Prostate gland (tissue), 2 donors: ENCODE results near the gene SLC2A4RG.

ENCODE experiments used
- POLR2AphosphoS5 ChIP-seq: sonication (generic); formaldehyde crosslinking; IDR thresholded peaks from one replicate; pipeline ENCODE4 v1.6.1; 2017; ENCODE audit warnings: antibody characterized with exemption
- TF ChIP-seq, protein P1 (sequence below), 4 experiments: fragments of 200-600 bp in 2 of 4; fragments of 450-650 bp in 2 of 4; sonication (generic) in 2 of 4; IDR thresholded peaks; 1 replicate in 3 of 4; 2 replicates in 1 of 4; pipeline ENCODE4 v1.5.1; 2016 to 2019; ENCODE audit warnings: antibody characterized with exemption in 4 of 4, mild to moderate bottlenecking in 2 of 4, moderate library complexity in 2 of 4

DNA sequence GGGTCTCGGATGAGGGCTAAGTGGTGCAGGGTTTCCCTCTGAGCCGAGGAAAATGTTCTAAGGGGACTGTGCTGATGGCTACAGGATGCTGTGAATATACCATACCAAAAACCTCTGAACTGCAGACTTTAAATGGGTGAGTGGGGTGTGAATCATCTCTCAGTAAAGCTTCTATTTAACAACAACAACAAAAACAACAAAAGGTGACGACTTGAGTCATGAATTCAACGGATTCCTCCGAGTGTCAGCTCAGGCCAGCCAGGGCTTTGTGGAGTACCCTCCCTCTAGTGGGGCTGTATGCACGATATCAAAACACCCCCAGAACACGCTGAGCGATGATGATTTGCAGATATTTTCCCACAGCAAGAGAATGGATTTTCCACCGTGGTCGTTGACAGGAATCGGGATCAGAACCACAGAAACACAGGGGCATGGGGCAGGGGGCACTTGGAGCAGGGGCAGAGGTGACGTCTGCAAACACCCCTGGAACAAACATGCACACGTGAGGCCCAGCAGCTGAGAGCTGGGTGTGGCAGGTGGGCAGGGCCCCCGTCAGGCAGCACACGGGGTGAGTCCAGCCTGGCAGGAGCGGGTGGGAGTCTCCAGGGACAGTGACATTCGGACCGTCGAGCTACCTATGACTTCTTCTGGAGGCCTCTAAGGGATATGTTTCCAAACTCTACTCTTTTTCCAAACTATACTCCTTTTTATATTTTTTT, 38.6 kb downstream of the SLC2A4RG start:
- TF ChIP-seq, protein P1, sequence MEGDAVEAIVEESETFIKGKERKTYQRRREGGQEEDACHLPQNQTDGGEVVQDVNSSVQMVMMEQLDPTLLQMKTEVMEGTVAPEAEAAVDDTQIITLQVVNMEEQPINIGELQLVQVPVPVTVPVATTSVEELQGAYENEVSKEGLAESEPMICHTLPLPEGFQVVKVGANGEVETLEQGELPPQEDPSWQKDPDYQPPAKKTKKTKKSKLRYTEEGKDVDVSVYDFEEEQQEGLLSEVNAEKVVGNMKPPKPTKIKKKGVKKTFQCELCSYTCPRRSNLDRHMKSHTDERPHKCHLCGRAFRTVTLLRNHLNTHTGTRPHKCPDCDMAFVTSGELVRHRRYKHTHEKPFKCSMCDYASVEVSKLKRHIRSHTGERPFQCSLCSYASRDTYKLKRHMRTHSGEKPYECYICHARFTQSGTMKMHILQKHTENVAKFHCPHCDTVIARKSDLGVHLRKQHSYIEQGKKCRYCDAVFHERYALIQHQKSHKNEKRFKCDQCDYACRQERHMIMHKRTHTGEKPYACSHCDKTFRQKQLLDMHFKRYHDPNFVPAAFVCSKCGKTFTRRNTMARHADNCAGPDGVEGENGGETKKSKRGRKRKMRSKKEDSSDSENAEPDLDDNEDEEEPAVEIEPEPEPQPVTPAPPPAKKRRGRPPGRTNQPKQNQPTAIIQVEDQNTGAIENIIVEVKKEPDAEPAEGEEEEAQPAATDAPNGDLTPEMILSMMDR (IDR thresholded peaks at IDR 0.05): no peak
- TF ChIP-seq POLR2AphosphoS5: no peak
